GM18909 (cell line): ENCODE results near the gene UST.
"Not testable (repeated sequence)": the region's sequence is repeated elsewhere in the genome, so short reads cannot be mapped to it uniquely, and the experiment has no call there.

ENCODE experiments used
- ATAC-seq: cut with Tn5 transposase; IDR thresholded peaks from one replicate; pipeline ENCODE4 v1.9.1; 2021; ENCODE audit warnings: mild to moderate bottlenecking; ENCODE audit not compliant: unreplicated experiment, poor library complexity

Gene UST

GRCh38 chr6:148727104-148727503 lies 19.7 kb upstream of the UST start:
- no peak for ATAC-seq

- ATAC-seq: no peak
These were observed 10.8 kb upstream of the UST start for GRCh38 chr6:148735989-148736388.

- ATAC-seq: no peak
These were observed 9.9 kb upstream of the UST start for GRCh38 chr6:148736774-148737412.

- no peak for ATAC-seq
These were observed 9.0 kb upstream of the UST start for GRCh38 chr6:148737806-148738205.

- ATAC-seq: no peak
These were observed 7.6 kb upstream of the UST start for GRCh38 chr6:148738946-148739821.

GRCh38 chr6:148739822-148740128 lies 7.1 kb upstream of the UST start:
- ATAC-seq: no peak

GRCh38 chr6:148743476-148743875 lies 3.4 kb upstream of the UST start:
- no peak for ATAC-seq

- ATAC-seq: no peak
These were observed 904 bp upstream of the UST start for GRCh38 chr6:148745926-148746325.

- ATAC-seq: peak; percentile 29
These were observed 278 bp downstream of the UST start for GRCh38 chr6:148747145-148747470.

GRCh38 chr6:148747471-148748165 lies 788 bp downstream of the UST start:
- peak; percentile 27 for ATAC-seq

- no peak for ATAC-seq
These were observed 2.8 kb downstream of the UST start for GRCh38 chr6:148749674-148750073.

- ATAC-seq: no peak
These were observed 4.3 kb downstream of the UST start for GRCh38 chr6:148750838-148751792.

- no peak for ATAC-seq
These were observed 5.0 kb downstream of the UST start for GRCh38 chr6:148751793-148752170.

GRCh38 chr6:148755379-148755778 lies 8.5 kb downstream of the UST start:
- not testable (repeated sequence) for ATAC-seq

GRCh38 chr6:148757944-148758480 lies 11.2 kb downstream of the UST start:
- ATAC-seq: no peak

GRCh38 chr6:148758492-148758891 lies 11.7 kb downstream of the UST start:
- ATAC-seq: peak; percentile 81

- ATAC-seq: no peak
These were observed 13.4 kb downstream of the UST start for GRCh38 chr6:148760258-148760534.

GRCh38 chr6:148760568-148761526 lies 14.0 kb downstream of the UST start:
- peak; percentile 41 for ATAC-seq

- ATAC-seq: peak; percentile 3
These were observed 14.7 kb downstream of the UST start for GRCh38 chr6:148761527-148762011.
